GM21447 (cell line): ENCODE measurements around the gene A2M.

Source experiments
- ATAC-seq: cut with Tn5 transposase; IDR thresholded peaks from one replicate; pipeline ENCODE4 v1.9.1; 2021; ENCODE audit not compliant: unreplicated experiment

A2M gene

DNA sequence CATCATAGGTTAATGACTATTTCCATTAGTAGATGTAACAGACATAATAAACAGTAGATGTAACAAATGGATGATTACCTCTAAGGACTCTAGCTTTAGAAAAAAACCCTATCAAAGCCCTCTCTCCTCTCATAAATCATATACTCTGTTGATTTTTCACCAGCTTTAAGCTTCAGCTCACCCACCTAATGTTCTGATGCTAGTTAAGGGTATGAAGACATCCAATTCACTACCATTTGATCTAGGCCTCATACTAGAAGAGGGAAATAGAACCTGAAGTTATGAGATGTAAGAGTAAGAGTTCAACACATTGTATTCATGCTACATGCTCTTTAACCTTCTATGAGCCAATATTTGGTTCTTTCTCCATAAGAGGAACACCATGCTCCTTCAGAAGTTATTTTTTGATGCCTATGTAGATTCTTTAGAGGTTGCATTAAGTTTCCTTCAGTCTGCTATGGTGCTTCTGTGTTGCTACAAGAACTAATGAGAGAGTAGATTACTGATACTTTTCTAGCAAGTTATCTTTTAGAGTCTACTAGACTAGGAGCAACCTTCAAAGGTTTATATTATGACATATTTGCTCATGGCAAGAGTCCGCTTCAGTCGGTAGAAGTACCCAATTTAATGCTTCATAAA is 16.0 kb downstream of the A2M start:
- no peak for ATAC-seq

DNA sequence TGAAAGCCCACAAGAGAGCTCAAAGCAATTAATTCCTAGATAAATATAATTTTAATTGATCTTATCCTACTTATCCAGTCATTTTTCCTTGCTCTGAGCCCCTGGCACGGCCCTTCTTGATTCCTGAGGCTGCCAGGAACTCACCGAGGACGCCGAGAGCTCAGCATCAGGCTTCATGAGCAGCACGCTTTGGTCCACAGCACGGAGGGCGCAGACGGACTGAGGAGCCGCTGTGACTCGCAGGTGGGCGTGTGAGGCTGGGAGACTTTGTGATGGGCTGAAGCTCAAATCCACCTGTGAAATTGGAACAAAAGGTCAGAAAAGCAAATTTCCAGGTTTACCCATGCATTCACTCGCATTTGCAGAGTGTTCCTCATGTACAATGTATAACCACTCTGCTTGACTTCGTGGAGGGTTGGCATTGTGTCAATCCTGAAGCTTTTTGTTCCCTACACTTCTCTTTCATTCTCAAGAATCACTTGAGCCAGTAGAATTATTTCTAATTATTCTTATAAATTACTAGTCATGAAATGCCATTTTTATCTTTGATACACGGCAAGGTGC is 17.2 kb downstream of the A2M start:
- ATAC-seq: no peak

DNA sequence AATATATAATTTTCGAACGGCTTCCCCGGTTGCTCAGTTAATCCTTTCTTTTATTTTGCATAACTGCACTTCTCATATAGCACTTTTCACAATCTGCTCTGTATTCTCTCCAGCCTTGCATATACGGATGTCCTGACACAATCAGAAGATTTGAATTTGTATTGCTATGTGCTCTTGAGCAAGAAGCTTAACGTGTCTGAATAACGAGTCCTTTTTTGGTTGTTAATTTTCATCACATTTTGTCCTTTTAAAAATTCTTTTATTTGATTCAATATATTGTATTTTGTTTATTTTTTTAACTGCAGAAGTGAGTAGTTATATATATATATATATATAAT is 17.6 kb downstream of the A2M start:
- ATAC-seq: no peak

DNA sequence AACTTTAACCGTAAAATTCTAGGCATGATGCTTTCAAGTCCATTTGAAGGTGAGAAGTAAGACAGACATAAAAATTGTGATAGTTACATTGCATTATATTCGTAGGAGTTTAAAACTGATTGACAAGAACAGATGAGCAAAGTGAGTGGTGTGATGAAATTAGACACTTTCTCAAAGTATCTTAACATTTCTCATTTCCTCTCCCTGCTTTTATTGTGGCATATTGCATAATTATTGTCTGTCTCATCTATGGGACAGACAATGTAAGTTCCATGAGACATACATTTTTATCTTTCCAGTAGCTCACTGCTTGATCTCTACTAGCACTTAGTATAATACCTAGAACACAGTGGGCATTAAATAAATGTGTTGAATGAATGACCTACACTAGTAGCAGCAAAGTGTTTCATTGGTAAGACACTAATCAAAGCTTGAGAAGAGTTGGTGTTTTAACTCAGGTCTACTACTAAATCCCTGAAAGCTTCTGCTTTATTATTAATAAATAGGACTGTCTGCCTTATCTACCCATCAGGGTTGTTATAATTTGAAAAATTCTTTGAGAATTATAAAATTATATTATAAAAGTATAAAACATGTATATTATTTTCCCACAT is 19.0 kb downstream of the A2M start:
- no peak for ATAC-seq

DNA sequence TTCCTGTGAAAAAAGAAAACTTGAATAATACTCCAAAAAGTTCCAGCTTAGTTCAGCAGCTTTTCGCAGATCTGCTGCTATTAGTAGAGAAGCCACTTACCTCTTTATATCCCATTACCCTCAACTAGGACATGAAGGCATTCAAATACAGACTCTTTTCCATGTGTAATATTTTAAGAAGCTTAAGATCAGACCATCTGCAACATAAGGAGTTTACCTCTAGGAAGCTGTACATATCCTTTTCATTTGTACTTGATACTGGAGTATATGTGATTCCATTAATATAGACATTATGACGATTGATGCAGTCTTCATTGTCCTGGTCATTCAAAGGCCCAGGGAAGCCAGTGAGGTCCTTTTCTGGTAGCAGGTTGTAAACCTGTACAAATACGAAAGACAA is 20.4 kb downstream of the A2M start:
- ATAC-seq: no peak

DNA sequence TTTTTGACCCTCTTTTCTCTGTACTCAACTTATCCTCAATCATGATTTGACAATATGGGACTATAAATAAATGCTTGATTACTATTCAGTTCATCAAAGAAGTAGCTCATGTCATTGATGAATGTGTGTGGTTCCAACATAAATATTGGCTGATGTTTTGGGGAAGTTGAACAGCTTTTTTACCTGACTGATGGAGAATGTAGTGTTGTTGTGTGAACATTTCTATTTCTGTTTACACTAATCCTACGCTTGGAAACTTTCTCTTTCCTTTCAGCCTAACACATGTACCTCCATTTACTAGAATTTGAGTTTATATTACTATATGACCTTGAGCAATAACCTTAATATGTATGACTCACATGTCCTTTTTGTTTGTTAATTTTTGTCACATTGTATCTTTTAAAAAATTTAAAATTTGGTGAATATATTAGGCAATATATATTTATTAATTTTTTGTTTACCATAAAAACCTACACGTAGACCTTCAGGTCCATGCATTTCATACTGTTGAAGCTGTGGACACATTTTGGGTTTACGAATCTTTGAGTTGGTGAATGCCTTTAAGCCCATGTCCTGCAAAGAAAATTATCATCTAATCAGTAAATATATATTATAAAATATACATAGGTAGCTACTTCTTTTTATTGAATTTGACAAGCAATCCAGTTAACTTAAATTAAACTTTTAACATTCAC is 21.1 kb downstream of the A2M start:
- no peak for ATAC-seq

DNA sequence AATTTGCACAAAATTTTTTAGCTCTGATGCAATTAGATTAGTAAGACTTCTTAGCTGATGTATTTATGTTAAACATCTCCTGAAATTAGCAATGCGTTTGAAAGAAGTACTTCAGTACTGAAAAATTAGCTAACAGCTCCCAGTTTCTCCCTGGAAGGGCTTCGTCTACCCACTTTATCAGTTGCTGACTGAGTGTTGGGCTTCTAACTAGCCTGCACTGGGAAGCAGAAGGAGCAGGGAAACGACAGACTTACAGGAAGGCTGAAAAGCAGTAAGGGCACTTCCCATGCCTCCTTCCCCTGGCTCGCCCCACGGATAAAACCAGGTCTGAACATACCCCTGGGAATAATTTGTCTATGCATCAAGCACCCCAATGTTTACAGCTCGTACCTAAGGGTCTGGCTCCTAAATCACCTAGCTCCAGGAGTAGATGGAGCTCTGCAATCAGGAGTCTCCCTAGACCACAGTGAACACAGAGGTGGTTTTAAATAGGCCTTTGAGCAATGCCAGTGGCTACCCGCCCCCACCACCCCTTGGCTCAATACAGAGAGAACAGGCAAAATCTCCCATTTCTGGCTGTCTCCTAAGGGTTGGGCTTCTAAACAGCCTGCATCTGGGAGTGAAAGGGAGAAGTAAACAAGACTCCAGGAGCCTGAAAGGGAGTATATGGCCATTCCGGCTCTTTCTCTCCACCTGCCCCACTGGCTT is 23.7 kb downstream of the A2M start:
- ATAC-seq: no peak

DNA sequence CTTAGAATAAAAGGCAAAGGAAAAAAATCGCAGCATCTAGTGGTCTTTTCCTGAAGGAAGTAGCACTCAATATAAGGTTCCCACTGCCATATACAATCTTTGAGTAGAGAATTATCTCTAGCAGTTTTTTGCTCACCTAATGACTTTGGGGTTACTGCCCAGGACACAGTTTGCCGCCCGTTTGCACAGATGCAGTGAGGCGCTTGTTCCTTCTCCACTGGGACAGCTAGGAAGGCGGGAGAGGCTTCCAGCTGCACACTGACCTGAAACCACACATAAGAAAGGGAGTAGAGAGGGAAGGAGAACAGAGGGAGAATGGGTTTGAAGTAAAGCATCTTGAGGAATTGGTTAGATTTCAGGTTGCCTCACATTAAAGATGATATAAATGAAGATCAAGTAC is 25.5 kb downstream of the A2M start:
- ATAC-seq: no peak

DNA sequence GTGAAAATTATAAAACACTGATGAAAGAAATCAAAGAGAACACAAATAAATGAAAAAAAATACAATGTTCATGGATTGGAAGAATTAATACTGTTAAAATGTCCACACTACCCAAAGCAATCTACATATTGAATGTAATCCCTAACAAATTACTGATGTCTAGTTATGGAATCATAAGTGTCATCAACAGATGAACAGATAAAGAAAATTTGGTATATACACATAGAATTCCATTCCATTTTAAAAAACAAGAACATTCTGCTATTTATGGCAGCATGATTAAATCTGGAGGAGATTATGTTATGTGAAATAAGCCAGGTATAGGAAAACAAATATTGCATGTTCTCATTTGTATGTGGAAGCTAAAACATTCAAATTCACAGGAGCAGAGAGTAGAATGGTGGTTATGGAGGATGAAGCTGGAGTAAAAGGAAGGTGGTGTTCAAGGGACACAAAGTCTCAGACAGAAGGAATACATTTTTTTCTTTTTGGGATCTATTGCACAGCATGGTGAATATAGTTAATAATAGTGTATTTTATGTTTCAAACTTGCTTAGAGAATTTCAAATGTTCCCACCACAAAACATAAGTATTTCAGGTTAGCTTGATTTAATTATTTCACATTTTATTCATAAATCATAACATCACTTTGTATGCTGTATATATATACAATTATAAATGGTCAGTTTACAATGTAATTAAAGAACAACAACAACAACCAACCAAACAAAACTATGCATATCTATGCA is 28.5 kb downstream of the A2M start:
- ATAC-seq: no peak

DNA sequence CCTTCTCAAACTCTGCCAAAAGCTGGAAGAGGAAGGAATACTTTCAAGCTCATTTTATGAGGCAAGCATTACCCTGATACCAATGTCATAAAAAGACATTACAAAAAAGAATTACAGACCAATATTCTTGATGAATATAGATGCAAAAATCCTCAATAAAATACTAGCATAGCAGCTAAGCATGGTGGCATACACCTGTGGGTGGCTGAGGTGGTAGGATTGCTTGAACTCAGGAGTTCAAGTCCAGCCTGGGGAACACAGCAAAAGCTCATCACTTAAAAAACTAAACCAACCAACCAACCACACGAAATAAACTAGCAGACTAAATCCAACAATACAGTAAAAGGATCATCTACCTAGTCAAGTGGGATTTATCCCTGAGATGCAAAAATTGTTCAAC is 29.6 kb downstream of the A2M start:
- no peak for ATAC-seq

DNA sequence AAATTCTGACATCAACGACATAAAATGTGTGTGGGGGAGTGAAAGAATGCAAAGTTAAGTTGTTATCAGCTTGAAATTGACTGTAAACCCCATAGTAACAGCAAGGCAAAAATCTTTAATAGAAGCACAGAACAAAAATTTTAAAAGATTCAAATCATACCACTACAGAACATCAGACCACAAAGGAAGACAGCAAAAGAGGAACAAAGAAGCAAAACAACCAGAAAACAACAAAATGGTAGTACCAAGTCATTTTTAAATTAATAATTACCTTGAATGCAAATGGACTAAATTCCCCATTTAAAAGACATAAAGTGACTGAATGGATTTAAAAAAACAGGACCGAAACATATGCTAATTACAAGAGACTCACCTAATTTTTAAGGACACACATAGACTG is 31.3 kb downstream of the A2M start:
- no peak for ATAC-seq

DNA sequence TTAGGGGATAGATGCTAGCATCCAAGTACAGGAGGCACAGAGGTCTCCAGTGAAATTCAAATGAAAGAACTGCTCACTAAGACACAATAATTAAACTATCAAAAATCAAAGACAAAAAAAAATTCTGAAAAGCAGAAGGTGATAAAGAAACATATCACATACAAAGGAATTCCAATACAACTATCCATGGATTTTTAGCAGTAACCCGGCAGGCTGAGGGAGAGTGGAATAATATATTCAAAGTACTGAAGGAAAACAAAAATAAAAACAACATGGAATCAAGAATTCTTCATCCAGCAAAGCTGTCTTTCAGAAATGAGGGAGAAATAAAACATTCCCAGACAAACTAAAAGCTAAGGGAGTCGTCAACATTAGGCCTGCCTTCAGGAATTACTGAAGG is 31.9 kb downstream of the A2M start:
- no peak for ATAC-seq

DNA sequence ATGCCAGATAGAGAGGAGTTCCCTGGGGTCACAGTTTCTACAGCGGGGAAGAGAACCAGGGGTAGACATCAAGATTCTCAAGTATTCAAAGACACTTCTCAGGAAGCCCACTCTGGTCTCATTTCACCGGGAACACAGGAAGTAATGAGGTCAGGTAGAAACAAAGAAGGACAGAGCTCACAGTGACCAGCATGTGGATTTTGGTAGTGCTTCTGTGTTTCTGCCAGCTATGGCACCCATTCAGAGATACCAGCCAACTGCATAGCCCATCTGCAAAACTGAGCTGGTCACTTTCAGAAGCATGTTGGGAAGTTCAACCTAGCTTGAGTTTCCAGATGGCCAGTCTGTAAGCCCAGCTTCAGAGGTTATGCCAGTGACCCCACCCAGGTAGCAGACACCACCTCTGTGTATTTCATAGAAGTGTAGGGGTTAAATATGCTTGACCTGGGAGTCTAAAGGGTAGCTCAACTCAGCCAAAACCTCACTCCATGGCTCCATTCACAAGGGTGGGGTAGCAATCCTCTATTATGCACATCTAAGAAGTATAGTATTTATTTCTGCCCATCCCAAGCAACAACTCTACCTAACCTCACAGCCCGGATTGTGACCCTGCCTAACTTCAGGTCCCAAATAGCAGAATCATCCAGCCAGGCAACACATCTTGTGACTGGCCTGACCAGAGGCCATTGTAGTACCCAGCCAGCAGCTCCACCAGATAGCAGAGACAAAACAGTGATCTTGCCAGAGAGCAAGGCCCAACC is 33.9 kb downstream of the A2M start:
- no peak for ATAC-seq

DNA sequence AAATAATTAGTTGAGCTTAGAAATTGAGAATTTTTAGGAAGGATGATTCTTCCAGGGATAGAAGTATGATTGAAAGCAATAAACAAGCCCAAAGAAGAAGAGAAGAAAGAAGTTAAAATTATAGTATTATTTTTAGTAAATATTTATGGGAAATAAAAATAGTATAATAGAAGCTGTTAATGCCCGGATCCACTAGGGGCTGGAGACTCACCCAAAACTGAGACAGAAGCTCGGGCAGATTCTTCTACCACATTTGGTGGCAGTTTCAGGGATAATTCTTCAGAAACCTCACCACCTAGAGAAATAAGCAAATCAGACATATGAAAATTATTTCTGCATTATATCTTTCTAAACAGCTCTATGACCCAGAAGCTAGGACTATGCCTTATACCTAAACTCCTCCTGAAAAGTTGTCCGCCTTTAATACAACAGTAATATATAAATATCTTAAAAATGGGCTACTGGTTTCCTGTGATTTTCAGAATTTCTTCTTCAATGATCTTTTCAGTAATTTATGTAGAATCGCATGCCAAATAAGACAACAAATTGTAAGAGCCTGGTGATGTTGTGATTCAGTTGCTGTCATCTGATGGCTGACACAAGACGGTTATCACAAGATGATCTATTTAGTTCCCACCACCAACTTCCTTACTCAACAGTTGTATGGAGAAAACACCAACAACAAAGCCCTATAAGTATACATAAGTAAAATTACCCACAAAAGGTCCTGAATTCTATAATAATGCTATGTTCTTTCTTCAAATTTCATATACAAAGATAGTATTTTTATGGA is 35.6 kb downstream of the A2M start:
- ATAC-seq: no peak

DNA sequence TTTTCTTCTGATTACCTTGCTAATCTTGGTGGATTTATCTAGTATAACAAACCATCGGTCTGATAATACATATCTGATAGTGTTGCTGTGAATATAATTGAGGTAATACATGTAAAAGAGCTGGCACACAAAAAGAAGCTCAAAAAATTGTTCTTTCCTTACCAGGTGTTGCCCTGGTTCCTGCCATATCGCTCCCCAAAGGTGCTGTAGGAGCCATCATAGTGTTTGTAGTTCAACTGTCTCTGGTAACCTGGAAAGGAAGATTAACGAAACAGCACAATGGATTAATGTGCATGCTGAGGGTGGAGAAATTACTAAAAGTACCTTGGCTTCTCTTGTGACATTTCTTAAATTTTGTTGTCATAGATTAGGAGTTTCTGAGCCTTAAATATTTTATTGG is 36.6 kb downstream of the A2M start:
- ATAC-seq: no peak

DNA sequence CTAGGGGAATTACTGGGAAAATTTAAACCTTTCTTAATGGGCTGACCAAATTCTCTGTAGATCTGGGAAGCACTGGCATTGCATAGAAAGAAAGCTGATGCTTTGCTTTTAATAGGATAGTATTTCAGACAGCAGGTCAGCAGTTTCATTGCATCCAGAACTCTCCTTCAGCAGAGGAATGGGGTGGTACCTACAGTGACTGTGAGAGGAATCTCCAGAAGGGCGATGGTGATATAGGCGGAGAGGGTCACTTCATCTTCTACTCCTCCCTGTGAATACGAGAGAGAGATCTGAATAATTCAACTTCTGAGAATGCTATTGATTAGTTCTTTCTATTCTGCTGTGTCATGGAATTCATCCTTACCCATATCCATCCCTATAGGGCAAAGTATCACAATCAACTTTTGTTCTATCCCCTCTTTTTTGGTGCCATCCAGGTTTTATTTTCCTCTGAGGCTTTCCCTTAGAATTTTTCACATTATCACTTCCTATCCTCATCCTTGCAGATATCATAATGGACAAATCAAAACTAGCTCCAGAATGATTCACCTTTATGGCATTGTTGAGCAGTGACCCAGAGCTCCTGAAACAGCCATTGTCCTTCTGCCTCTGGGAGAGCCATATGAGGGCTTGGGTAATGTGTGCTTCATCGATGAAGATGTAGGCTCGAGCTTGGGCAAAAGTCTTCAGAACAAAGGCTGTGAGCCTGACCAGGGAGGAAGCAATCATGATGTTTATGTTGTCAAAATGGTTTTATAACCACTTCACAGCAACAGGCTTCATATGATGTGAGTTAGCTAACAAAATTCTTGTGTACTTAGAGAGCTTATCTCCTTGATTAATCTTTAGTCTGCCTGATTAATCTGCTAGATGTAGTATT is 38.3 kb downstream of the A2M start:
- ATAC-seq: no peak

DNA sequence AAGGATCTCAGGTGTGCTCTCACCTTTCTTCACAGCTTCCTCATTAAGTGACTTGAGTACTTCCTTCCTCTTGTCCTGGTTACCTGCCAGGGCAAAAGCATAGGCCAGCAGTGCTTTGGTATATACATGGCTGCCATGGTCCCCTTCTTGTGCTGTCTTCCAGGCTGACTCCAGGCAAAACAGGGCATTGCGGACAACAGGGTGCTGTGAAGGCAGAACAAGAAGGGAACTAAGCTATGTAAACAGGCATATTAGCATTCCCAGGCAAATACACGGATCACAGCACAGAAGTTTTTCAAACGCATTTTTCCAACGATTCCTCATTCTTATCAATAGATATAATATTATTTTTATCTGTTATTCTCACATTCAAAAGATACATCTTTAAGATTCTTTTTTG is 39.0 kb downstream of the A2M start:
- ATAC-seq: no peak

DNA sequence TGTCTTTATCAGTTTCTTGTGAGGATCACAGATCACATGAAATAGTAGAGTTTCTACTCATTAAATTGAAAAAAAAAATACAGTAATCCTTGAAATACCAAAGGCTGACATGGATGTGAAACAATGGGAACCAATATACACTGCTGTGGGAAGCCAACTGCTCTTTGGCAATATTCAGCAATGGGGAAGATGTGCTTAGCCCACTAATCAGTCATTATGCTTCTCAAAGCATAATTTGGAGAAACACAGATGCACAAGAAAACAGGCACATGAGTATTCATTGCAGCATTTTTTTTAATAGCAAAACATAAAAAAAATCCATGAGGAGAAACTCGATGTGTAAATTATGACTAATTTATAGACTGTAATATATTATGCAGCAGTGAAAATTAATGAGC is 40.6 kb downstream of the A2M start:
- ATAC-seq: no peak
